Liver (tissue), 9 donors: ENCODE results near the gene HOXD1. TPM values are rescaled to one million over a fixed set of nuclear protein-coding genes. Genes with fewer than 3 reads are reported as not detected.

Source experiments
- DNase-seq: peaks from one replicate; pipeline ENCODE4 v3.0.0-alpha.2; 2017; ENCODE audit warnings: low spot score
- H3K27ac ChIP-seq, 2 donors: one replicate each; pipeline ENCODE4 v1.7.0; 2013; ENCODE audit warnings: inconsistent platforms in 2 of 2, low read length in 2 of 2, control low read depth in 1 of 2, low read depth in 1 of 2, mild to moderate bottlenecking in 1 of 2
- H3K27me3 ChIP-seq, 4 donors: one replicate each; pipeline versions ENCODE4 v1.6.1 to v1.7.0; 2013; ENCODE audit warnings: low read length in 3 of 4, inconsistent platforms in 1 of 4, mild to moderate bottlenecking in 1 of 4, moderate library complexity in 1 of 4; ENCODE audit not compliant: control insufficient read depth in 4 of 4, insufficient read depth in 4 of 4
- H3K36me3 ChIP-seq, 4 donors: one replicate each; pipeline versions ENCODE4 v1.6.1 to v1.7.0; 2013; ENCODE audit warnings: low read length in 3 of 4, mild to moderate bottlenecking in 3 of 4, low read depth in 1 of 4, moderate library complexity in 1 of 4; ENCODE audit not compliant: control insufficient read depth in 4 of 4, insufficient read depth in 3 of 4
- H3K4me1 ChIP-seq, 4 donors: one replicate each; pipeline versions ENCODE4 v1.6.1 to v1.7.0; 2013; ENCODE audit warnings: low read length in 3 of 4, mild to moderate bottlenecking in 3 of 4, moderate library complexity in 1 of 4; ENCODE audit not compliant: control insufficient read depth in 4 of 4, insufficient read depth in 4 of 4
- H3K4me3 ChIP-seq, 3 donors: one replicate each; pipeline versions ENCODE4 v1.6.1 to v1.7.0; 2013; ENCODE audit warnings: low read length in 3 of 3, control low read depth in 1 of 3, low read depth in 1 of 3, mild to moderate bottlenecking in 1 of 3
- H3K9ac ChIP-seq, 2 donors: one replicate each; pipeline ENCODE4 v1.7.0; 2013; ENCODE audit warnings: low read length in 2 of 2, mild to moderate bottlenecking in 2 of 2, moderate library complexity in 2 of 2, control low read depth in 1 of 2, low read depth in 1 of 2
- H3K9me3 ChIP-seq, 4 donors: one replicate each; pipeline versions ENCODE4 v1.6.1 to v1.7.0; 2013; ENCODE audit warnings: low read length in 3 of 4; ENCODE audit not compliant: control insufficient read depth in 4 of 4
- EGR1 ChIP-seq, 2 donors: IDR thresholded peaks; 2 replicates each; pipeline ENCODE4 v1.6.1; 2016 to 2018; ENCODE audit warnings: antibody characterized with exemption in 2 of 2, low read depth in 2 of 2
- FOXA1 ChIP-seq: IDR thresholded peaks from 2 replicates; pipeline ENCODE4 v1.6.1; 2016; ENCODE audit warnings: antibody characterized with exemption
- FOXA2 ChIP-seq: IDR thresholded peaks from 2 replicates; pipeline ENCODE4 v1.6.1; 2016; ENCODE audit warnings: antibody characterized with exemption
- GABPA ChIP-seq, 2 donors: IDR thresholded peaks in 1 of 2; conservative IDR thresholded peaks in 1 of 2; 2 replicates each; pipeline ENCODE4 v1.6.1; 2016; ENCODE audit warnings: antibody characterized with exemption in 2 of 2, mild to moderate bottlenecking in 1 of 2, moderate library complexity in 1 of 2
- HNF4A ChIP-seq, 2 donors: conservative IDR thresholded peaks; 2 replicates each; pipeline ENCODE4 v1.6.1; 2016; ENCODE audit warnings: antibody characterized with exemption in 2 of 2, mild to moderate bottlenecking in 2 of 2
- HNF4G ChIP-seq: IDR thresholded peaks from 2 replicates; pipeline ENCODE4 v1.6.1; 2016; ENCODE audit warnings: antibody characterized with exemption
- JUND ChIP-seq, 2 donors: IDR thresholded peaks; 2 replicates each; pipeline ENCODE4 v1.6.1; 2016; ENCODE audit warnings: antibody characterized with exemption in 2 of 2
- RXRA ChIP-seq, 2 donors: IDR thresholded peaks; 2 replicates each; pipeline ENCODE4 v1.6.1; 2017 to 2018; ENCODE audit warnings: antibody characterized with exemption in 2 of 2, mild to moderate bottlenecking in 1 of 2
- SP1 ChIP-seq: IDR thresholded peaks from 2 replicates; pipeline ENCODE4 v1.6.1; 2018; ENCODE audit warnings: antibody characterized with exemption, mild to moderate bottlenecking
- YY1 ChIP-seq: IDR thresholded peaks from 2 replicates; pipeline ENCODE4 v1.6.1; 2016; ENCODE audit warnings: antibody characterized with exemption, mild to moderate bottlenecking
- WGBS: extraction: QIAGEN DNeasy Blood & Tissue Kit; methylation state at CpG from one replicate; pipeline ENCODE4 v1.1.7; 2013; 5-methylcytosine and 5-hydroxymethylcytosine counted together
- polyA plus RNA-seq, 2 donors: library from polyadenylated mRNA; stranded (reverse) in 1 of 2; unstranded in 1 of 2; fragments of 200-250 nt in 1 of 2; fragments of >200 nt in 1 of 2; fragmentation: Nextera tagmentation in 1 of 2; extraction: Ambion mirVana in 1 of 2; gene quantifications; one replicate each; pipeline versions ENCODE4 v1.2.1 to v1.2.3, GENCODE V29; 2013 to 2015
- total RNA-seq, 2 donors: library from RNA; depleted of rRNA; stranded (reverse); fragments of >200 nt; gene quantifications; one replicate each; pipeline ENCODE4 v1.2.3, GENCODE V29; 2014
- TF ChIP-seq, protein P1 (sequence below): IDR thresholded peaks from 2 replicates; pipeline ENCODE4 v1.6.1; 2016; ENCODE audit warnings: antibody characterized with exemption
- TF ChIP-seq, protein P2 (sequence below): IDR thresholded peaks from 2 replicates; pipeline ENCODE4 v1.6.1; 2016; ENCODE audit warnings: antibody characterized with exemption, mild to moderate bottlenecking
- TF ChIP-seq, protein P3 (sequence below): fragments of 150-350 bp; IDR thresholded peaks from 2 replicates; pipeline ENCODE4 v1.5.1; 2017; ENCODE audit warnings: improper control_type of control experiment, low read depth, low read length; ENCODE audit not compliant: missing input control
- donor health status: healthy.
- donor health status: healthy.
- donor health status: healthy.
- donor health status: healthy.
- donor health status: healthy.

Gene HOXD1
- total and polyA plus RNA-seq, 4 donors: not detected

DNA sequence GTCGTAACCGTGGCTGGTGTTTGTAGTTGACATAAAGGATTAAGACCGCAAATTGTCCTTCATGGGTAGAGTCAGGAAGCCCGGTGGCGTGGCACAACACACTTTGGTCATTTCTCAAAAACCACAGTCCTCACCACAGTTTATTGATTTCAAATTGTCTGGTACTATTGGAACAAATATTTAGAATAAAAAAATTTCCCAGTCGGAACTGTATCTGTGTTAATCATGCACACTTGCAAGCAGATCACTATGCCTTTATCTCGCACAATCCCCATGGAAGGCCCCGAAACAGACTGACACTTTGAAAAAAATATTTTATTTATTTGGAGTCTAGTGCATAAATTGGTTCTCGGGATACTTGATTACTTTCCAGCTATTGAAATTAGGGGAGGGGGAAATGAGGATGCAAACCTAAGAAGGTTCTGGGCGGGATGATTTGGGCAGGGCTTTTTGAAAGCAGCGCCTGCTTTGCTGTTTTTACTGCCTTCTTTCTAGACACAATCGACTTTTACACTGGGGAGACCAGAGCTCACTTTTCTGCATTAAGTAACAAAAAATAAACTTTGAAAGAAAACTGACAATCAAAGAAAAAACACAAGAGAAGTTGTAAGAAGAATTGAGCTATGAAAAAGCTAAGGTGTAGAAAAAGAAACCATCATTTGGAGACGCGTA lies 15.4 kb upstream of the HOXD1 start:
- TF ChIP-seq HNF4A (conservative IDR thresholded peaks at IDR 0.05) (no peak), RXRA (IDR thresholded peaks at IDR 0.05) (no peak), JUND (IDR thresholded peaks at IDR 0.05) (no peak), YY1 (no peak)
- TF ChIP-seq, protein P1, sequence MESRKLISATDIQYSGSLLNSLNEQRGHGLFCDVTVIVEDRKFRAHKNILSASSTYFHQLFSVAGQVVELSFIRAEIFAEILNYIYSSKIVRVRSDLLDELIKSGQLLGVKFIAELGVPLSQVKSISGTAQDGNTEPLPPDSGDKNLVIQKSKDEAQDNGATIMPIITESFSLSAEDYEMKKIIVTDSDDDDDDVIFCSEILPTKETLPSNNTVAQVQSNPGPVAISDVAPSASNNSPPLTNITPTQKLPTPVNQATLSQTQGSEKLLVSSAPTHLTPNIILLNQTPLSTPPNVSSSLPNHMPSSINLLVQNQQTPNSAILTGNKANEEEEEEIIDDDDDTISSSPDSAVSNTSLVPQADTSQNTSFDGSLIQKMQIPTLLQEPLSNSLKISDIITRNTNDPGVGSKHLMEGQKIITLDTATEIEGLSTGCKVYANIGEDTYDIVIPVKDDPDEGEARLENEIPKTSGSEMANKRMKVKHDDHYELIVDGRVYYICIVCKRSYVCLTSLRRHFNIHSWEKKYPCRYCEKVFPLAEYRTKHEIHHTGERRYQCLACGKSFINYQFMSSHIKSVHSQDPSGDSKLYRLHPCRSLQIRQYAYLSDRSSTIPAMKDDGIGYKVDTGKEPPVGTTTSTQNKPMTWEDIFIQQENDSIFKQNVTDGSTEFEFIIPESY: no peak
- TF ChIP-seq, protein P2, sequence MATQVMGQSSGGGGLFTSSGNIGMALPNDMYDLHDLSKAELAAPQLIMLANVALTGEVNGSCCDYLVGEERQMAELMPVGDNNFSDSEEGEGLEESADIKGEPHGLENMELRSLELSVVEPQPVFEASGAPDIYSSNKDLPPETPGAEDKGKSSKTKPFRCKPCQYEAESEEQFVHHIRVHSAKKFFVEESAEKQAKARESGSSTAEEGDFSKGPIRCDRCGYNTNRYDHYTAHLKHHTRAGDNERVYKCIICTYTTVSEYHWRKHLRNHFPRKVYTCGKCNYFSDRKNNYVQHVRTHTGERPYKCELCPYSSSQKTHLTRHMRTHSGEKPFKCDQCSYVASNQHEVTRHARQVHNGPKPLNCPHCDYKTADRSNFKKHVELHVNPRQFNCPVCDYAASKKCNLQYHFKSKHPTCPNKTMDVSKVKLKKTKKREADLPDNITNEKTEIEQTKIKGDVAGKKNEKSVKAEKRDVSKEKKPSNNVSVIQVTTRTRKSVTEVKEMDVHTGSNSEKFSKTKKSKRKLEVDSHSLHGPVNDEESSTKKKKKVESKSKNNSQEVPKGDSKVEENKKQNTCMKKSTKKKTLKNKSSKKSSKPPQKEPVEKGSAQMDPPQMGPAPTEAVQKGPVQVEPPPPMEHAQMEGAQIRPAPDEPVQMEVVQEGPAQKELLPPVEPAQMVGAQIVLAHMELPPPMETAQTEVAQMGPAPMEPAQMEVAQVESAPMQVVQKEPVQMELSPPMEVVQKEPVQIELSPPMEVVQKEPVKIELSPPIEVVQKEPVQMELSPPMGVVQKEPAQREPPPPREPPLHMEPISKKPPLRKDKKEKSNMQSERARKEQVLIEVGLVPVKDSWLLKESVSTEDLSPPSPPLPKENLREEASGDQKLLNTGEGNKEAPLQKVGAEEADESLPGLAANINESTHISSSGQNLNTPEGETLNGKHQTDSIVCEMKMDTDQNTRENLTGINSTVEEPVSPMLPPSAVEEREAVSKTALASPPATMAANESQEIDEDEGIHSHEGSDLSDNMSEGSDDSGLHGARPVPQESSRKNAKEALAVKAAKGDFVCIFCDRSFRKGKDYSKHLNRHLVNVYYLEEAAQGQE: no peak
- TF ChIP-seq, protein P3, sequence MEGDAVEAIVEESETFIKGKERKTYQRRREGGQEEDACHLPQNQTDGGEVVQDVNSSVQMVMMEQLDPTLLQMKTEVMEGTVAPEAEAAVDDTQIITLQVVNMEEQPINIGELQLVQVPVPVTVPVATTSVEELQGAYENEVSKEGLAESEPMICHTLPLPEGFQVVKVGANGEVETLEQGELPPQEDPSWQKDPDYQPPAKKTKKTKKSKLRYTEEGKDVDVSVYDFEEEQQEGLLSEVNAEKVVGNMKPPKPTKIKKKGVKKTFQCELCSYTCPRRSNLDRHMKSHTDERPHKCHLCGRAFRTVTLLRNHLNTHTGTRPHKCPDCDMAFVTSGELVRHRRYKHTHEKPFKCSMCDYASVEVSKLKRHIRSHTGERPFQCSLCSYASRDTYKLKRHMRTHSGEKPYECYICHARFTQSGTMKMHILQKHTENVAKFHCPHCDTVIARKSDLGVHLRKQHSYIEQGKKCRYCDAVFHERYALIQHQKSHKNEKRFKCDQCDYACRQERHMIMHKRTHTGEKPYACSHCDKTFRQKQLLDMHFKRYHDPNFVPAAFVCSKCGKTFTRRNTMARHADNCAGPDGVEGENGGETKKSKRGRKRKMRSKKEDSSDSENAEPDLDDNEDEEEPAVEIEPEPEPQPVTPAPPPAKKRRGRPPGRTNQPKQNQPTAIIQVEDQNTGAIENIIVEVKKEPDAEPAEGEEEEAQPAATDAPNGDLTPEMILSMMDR: no peak
- no peak overlapping the region for H3K27ac ChIP-seq
- H3K4me3 ChIP-seq: no peak overlapping the region
- peaks cover 0 to 12% (median 7%) of the 10 kb centered on the region in 4 donors for H3K4me1 ChIP-seq
- no peak for DNase-seq
- no peaks in the 10 kb centered on the region for H3K36me3 ChIP-seq
- peaks cover 8 to 43% (median 20%) of the 10 kb centered on the region in 4 donors for H3K27me3 ChIP-seq
- H3K9me3 ChIP-seq: peaks cover 0 to 10% (median 0%) of the 10 kb centered on the region in 4 donors
- WGBS: 18% methylated on average over 14 of the region's 14 CpGs
- no peak overlapping the region for H3K9ac ChIP-seq

DNA sequence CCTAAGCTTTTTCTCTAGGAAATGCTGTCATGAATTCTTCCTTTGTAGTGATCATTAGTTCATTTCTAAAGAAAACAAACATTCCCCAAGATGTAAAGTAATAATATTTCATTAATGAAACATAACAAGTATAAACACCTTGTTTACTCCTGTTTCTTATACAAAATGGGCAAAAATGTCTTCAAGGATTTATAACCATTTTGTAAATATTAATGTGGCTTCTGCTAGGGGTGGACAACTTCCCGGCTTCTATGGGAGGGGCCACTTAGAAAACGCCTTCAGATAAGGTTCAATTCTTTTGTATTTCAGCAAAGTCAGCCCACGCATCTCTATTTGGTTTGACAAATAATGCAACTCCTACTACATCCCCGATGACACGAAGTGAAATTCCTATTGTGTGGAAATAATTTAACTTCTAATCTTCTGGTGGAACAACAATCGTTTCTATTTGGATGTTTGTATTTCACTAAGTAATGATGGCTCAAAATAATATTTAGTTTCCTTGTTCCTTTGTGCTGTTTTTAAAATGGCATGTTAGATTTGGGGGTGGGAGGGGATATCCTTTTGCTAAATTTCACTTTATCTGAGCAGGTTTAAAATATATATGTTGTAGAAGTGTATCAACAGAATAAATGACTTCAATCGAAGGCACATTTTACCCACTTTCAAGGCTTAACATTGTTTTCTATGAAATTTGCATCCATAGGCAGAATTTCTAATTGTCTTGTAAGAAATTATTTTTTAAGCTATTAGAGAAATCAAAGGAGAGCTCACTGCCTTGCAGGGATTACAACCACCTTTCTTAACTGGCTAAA lies 14.7 kb upstream of the HOXD1 start:
- peaks cover 8 to 44% (median 25%) of the 10 kb centered on the region in 4 donors for H3K27me3 ChIP-seq
- H3K4me1 ChIP-seq: peaks cover 0 to 16% (median 9%) of the 10 kb centered on the region in 4 donors
- 13% methylated on average over 7 of the region's 7 CpGs for WGBS
- no peaks in the 10 kb centered on the region for H3K36me3 ChIP-seq
- H3K9ac ChIP-seq: no peak overlapping the region
- TF ChIP-seq EGR1 (IDR thresholded peaks at IDR 0.05; ENCODE audit: low read depth in 2 of 2) (no peak), RXRA (IDR thresholded peaks at IDR 0.05) (no peak), GABPA (IDR thresholded peaks at IDR 0.05 in 1 of 2, conservative IDR thresholded peaks at IDR 0.05 in 1 of 2) (no peak), FOXA1 (no peak), FOXA2 (no peak), HNF4A (conservative IDR thresholded peaks at IDR 0.05) (no peak), HNF4G (no peak), SP1 (no peak)
- TF ChIP-seq, protein P2: no peak
- no peak overlapping the region for H3K4me3 ChIP-seq
- no peak overlapping the region for H3K27ac ChIP-seq
- DNase-seq: no peak
- peaks cover 0 to 10% (median 0%) of the 10 kb centered on the region in 4 donors for H3K9me3 ChIP-seq
